HepG2 (cell line): Measurements from ENCODE around the gene POLRMT. TPM values are rescaled to one million over a fixed set of nuclear protein-coding genes. Genes with fewer than 3 reads are reported as not detected.

Source experiments
- AFF4 ChIP-seq: sonication (generic); formaldehyde crosslinking; IDR thresholded peaks from 2 replicates; pipeline ENCODE4 v1.4.0; 2020; ENCODE audit warnings: missing genetic modification reagents
- FOXM1 ChIP-seq: sonication (generic); formaldehyde crosslinking; IDR thresholded peaks from 2 replicates; pipeline ENCODE4 v1.5.0; 2020; ENCODE audit warnings: missing genetic modification reagents
- GLI4 ChIP-seq: sonication (generic); formaldehyde crosslinking; IDR thresholded peaks from 2 replicates; pipeline ENCODE4 v1.5.1; 2020; ENCODE audit warnings: missing genetic modification reagents, mild to moderate bottlenecking, moderate library complexity, borderline replicate concordance
- HOXA5 ChIP-seq: sonication (generic); formaldehyde crosslinking; IDR thresholded peaks from 2 replicates; pipeline ENCODE4 v1.4.0; 2020; ENCODE audit warnings: missing genetic modification reagents
- NFKB2 ChIP-seq: sonication (generic); formaldehyde crosslinking; IDR thresholded peaks from 2 replicates; pipeline ENCODE4 v1.4.0; 2020; ENCODE audit warnings: missing genetic modification reagents, borderline replicate concordance
- NFYB ChIP-seq: sonication (generic); formaldehyde crosslinking; IDR thresholded peaks from 2 replicates; pipeline ENCODE4 v1.4.0; 2020; ENCODE audit warnings: missing genetic modification reagents
- PATZ1 ChIP-seq: sonication (generic); formaldehyde crosslinking; IDR thresholded peaks from 2 replicates; pipeline ENCODE4 v1.4.0; 2020; ENCODE audit warnings: missing genetic modification reagents
- RBM22 ChIP-seq: fragments of 200-400 bp; formaldehyde crosslinking; optimal IDR thresholded peaks from 2 replicates; pipeline ENCODE3; 2017; ENCODE audit warnings: mild to moderate bottlenecking, low read length, moderate library complexity
- RXRA ChIP-seq: sonication (generic); formaldehyde crosslinking; IDR thresholded peaks from 2 replicates; pipeline ENCODE4 v1.5.1; 2020; ENCODE audit warnings: missing genetic modification reagents
- TEF ChIP-seq: sonication (generic); formaldehyde crosslinking; IDR thresholded peaks from 2 replicates; pipeline ENCODE4 v1.5.0; 2020; ENCODE audit warnings: missing genetic modification reagents
- THAP11 ChIP-seq: IDR thresholded peaks from 2 replicates; pipeline ENCODE4 v1.6.1; 2016; ENCODE audit warnings: missing biosample characterization, missing genetic modification reagents
- ZBTB2 ChIP-seq: sonication (generic); formaldehyde crosslinking; IDR thresholded peaks from 2 replicates; pipeline ENCODE4 v1.8.0; 2022; ENCODE audit warnings: low read depth, missing genetic modification reagents
- ZFP62 ChIP-seq: sonication (generic); formaldehyde crosslinking; IDR thresholded peaks from 2 replicates; pipeline ENCODE4 v1.4.0; 2020; ENCODE audit warnings: missing genetic modification reagents
- ZNF17 ChIP-seq: sonication (generic); formaldehyde crosslinking; IDR thresholded peaks from 2 replicates; pipeline ENCODE4 v1.5.0; 2020; ENCODE audit warnings: mild to moderate bottlenecking, missing genetic modification reagents
- ZNF24 ChIP-seq: fragments of 450-650 bp; IDR thresholded peaks from 2 replicates; pipeline ENCODE4 v1.6.1; 2017; ENCODE audit warnings: antibody characterized with exemption, mild to moderate bottlenecking
- ZNF382 ChIP-seq: sonication (generic); formaldehyde crosslinking; IDR thresholded peaks from 2 replicates; pipeline ENCODE4 v1.5.0; 2020; ENCODE audit warnings: missing genetic modification reagents, mild to moderate bottlenecking, borderline replicate concordance
- ZNF512 ChIP-seq: sonication (generic); formaldehyde crosslinking; IDR thresholded peaks from 2 replicates; pipeline ENCODE4 v1.4.0; 2020; ENCODE audit warnings: mild to moderate bottlenecking, missing genetic modification reagents
- ZNF597 ChIP-seq: sonication (generic); formaldehyde crosslinking; IDR thresholded peaks from 2 replicates; pipeline ENCODE4 v1.5.0; 2020; ENCODE audit warnings: missing genetic modification reagents
- ZSCAN12 ChIP-seq: sonication (generic); formaldehyde crosslinking; IDR thresholded peaks from 2 replicates; pipeline ENCODE4 v1.9.0; 2021; ENCODE audit warnings: mild to moderate bottlenecking, missing genetic modification reagents
- ZSCAN25 ChIP-seq: sonication (generic); formaldehyde crosslinking; IDR thresholded peaks from 2 replicates; pipeline ENCODE4 v1.8.0; 2022; ENCODE audit warnings: mild to moderate bottlenecking, missing genetic modification reagents
- polyA plus RNA-seq, 8 experiments: library from polyadenylated mRNA; depleted of rRNA in 3 of 8; stranded (reverse) in 7 of 8; unstranded in 1 of 8; fragments of >200 nt; fragmentation: Illumina TruSeq in 4 of 8; extraction: Trizol in 4 of 8; gene quantifications; 2 replicates each; pipeline versions ENCODE4 v1.2.1 to v1.2.3, GENCODE V29; 2011 to 2016; ENCODE audit warnings: low read depth in 4 of 8, missing spikeins in 1 of 8, mixed read lengths in 1 of 8; ENCODE audit not compliant: insufficient read depth in 1 of 8
- total RNA-seq, 5 experiments: library from RNA; depleted of rRNA; stranded (reverse); fragments of >200 nt; fragmentation: Illumina TruSeq; extraction: Trizol; gene quantifications; 2 replicates each; pipeline ENCODE4 v1.2.3, GENCODE V29; 2016; ENCODE audit warnings: low read depth in 1 of 5

POLRMT gene
- total and polyA plus RNA-seq, 2 of the 13 experiments (the other 11 are each of a cell fraction or from before 2014, with no cell fraction given), result 78.0 to 101 TPM

GRCh38 chr19:662962-663681 lies 29.8 kb upstream of the POLRMT start, which contains the start of gene RNF126 (continued):
- TF ChIP-seq ZSCAN12 (CRISPR knock-in tag), result no peak
- no peak for TF ChIP-seq FOXM1 (CRISPR knock-in tag)
- TF ChIP-seq THAP11 (CRISPR knock-in tag), result peak; percentile 91
- no peak for TF ChIP-seq RXRA (CRISPR knock-in tag)
- no peak for TF ChIP-seq NFKB2 (CRISPR knock-in tag)
- no peak for TF ChIP-seq GLI4 (CRISPR knock-in tag)
- TF ChIP-seq AFF4 (CRISPR knock-in tag), result no peak
- no peak for TF ChIP-seq RBM22
- peak; percentile 93 for TF ChIP-seq ZBTB2 (CRISPR knock-in tag)
- no peak for TF ChIP-seq HOXA5 (CRISPR knock-in tag)
- TF ChIP-seq ZNF24, result no peak
- TF ChIP-seq ZNF597 (CRISPR knock-in tag), result no peak
- TF ChIP-seq TEF (CRISPR knock-in tag), result no peak
- no peak for TF ChIP-seq ZSCAN25 (CRISPR knock-in tag)
- TF ChIP-seq ZFP62, result no peak
- no peak for TF ChIP-seq ZNF512 (CRISPR knock-in tag)
- TF ChIP-seq ZNF382 (CRISPR knock-in tag), result no peak
- peak; percentile 47; the same call in 1 of the 2 replicates for TF ChIP-seq PATZ1
- no peak for TF ChIP-seq NFYB
- TF ChIP-seq ZNF17 (CRISPR knock-in tag), result no peak
